ENCODE measurements around the gene GTF2IRD1.
"Not testable (repeated sequence)": the region's sequence is repeated elsewhere in the genome, so short reads cannot be mapped to it uniquely, and the experiment has no call there.

GTF2IRD1 gene

DNA sequence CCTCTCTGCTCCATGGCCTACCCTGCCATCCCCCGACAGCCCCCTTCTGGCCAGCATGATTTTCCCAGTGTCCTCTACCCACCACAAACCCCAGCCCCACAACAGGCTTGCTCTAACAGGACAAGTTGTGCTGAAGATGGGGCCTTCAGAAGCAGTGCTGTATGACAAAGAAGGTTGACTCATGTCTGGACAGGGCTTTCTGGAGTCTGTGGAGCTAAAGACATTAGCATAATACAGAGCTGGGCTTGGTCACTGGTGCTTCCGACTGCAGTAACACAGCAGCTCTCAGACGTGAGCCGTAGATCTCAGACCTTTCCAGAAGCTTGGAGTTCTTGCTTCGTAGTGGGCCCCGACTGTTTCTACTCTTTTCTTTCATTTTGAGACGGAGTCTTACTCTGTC lies 100.5 kb downstream of the GTF2IRD1 start:
- no peak overlapping the region for H3K4me3 ChIP-seq (ENCODE audit: low read depth, low read length)

DNA sequence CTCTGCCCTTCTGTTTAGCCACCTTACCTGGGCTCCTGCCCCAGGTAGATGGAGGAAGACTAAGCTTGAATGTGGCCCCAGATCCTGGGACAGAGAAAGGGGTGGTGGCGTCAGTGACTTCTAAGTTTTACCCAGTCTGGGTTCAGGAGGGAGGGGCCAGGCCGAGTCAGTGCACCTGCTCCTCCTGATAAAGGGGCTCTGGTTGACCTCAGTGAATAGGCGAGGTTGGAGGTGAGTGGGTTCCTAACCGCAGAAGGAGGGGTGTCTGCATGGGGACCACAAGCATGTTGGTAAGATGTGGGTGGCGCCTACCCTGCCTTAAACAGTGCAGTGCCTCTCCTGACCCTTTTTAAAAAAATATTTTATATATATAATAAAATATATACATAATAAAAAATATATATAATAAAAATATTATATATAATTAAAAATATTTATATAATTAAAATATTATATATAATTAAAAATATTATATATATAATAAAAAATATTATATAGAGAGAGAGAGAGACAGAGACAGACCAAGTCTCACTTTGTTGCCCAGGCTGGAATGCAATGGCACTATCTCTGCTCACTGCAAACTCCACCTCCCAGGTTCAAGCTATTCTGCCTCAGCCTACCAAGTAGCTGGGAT lies 106.5 kb downstream of the GTF2IRD1 start:
- TF ChIP-seq, protein P1, sequence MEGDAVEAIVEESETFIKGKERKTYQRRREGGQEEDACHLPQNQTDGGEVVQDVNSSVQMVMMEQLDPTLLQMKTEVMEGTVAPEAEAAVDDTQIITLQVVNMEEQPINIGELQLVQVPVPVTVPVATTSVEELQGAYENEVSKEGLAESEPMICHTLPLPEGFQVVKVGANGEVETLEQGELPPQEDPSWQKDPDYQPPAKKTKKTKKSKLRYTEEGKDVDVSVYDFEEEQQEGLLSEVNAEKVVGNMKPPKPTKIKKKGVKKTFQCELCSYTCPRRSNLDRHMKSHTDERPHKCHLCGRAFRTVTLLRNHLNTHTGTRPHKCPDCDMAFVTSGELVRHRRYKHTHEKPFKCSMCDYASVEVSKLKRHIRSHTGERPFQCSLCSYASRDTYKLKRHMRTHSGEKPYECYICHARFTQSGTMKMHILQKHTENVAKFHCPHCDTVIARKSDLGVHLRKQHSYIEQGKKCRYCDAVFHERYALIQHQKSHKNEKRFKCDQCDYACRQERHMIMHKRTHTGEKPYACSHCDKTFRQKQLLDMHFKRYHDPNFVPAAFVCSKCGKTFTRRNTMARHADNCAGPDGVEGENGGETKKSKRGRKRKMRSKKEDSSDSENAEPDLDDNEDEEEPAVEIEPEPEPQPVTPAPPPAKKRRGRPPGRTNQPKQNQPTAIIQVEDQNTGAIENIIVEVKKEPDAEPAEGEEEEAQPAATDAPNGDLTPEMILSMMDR (IDR thresholded peaks at IDR 0.05; ENCODE audit: low read depth, low read length, missing control alignments), result no peak
- H3K4me3 ChIP-seq (ENCODE audit: low read depth, low read length), result no peak overlapping the region
- no peak for DNase-seq (ENCODE audit: low read depth)

More for the DNA sequence above, 100.5 kb downstream of the GTF2IRD1 start:
- no peak for DNase-seq (ENCODE audit: low read depth)
- TF ChIP-seq, protein P1 (IDR thresholded peaks at IDR 0.05; ENCODE audit: low read depth, low read length, missing control alignments), result no peak

DNA sequence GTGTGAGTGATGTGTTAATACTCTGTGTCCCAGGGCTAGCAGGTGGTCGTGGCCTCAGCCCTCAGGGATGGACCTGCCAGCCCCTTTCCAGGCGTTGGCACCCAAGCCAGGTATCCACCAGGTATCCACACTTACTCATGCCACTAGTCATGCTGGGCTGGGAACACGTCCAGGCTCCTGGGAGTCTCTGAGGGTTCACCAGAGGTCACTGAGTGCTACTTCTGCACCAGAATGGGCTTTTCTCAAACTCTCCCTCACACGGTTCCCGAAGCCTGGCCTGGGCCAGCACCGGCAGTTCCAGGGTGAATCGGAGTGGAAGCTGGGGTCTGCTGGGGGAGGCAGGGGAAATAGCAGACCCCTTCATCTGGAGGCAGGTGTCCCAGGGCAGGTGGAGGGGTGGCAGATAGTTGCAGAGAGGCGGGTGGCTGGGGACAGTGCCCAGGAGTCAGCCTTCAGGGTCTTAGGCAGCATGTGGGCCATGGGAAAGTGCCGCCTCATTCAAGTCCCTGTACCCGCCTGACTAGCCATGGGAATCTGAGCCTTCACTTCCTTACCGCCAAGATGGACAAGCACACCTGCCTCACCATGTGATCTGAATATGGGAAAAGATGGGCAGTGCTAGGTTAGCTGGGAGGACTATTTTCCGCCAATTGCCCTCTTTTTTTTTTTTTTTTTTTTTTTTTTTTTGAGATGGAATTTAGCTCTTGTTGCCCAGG lies 108.3 kb downstream of the GTF2IRD1 start:
- no peak for DNase-seq (ENCODE audit: low read depth)
- no peak overlapping the region for H3K4me3 ChIP-seq (ENCODE audit: low read depth, low read length)
- TF ChIP-seq, protein P1 (IDR thresholded peaks at IDR 0.05; ENCODE audit: low read depth, low read length, missing control alignments), result no peak

DNA sequence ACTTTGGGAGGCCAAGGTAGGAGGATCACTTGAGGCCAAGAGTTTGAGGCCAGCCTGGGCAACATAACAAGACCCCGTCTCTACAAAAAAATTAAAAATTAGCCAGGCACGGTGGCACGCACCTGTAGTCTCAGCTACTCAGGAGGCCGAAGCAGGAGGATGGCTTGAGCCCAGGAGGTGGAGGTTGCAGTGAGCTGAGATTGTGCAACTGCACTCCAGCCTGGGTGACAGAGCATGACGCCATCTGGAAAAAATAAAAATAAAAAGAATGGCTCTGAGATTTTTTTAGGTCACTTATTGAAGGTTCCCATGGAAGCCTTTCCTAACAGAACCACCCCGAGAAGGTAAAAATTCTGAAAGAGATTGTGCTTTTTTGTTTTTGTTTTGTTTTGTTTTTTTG lies 109.9 kb downstream of the GTF2IRD1 start:
- DNase-seq (ENCODE audit: low read depth), result not testable (repeated sequence)

DNA sequence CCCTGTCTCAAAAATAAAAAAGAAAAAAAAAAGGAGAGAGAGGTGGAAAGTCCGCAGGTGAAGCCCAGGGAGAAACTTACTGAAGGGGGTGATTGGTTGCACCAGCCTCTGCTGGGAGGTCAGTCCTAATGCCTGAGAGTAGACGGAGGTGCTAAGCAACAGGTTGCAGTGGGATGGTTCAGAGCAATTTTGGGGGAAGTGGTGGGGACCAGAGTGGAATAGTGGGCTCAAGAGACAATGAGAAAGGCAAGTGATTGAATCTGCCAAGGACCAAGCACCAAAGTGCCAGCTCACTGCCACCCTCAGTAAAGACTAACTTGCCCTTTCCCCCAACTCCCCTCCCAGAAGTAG lies 113.6 kb downstream of the GTF2IRD1 start:
- no peak overlapping the region for H3K4me3 ChIP-seq (ENCODE audit: low read depth, low read length)
- TF ChIP-seq, protein P1 (IDR thresholded peaks at IDR 0.05; ENCODE audit: low read depth, low read length, missing control alignments), result no peak
- no peak for DNase-seq (ENCODE audit: low read depth)

More for the DNA sequence above, 109.9 kb downstream of the GTF2IRD1 start:
- not testable (repeated sequence) for H3K4me3 ChIP-seq (ENCODE audit: low read depth, low read length)

DNA sequence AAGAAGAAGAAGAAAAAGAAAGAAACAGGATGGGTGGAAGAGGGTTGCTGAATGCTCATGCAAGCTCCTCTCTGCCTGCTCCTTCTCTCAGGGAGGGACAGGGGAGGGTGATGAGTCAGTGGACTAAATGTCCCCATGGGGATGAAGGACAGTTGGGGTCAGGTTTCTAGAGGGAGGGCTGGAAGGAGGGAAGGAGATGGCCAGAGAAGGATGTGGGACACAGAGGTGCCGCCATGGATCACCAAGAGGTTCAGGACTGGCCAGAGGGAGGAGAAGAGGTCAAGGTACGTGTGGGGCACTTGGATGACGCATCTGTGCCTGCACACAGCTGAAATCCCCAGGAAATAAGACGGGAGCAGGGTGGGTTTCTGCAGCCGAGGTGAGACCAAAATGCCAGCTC lies 115.0 kb downstream of the GTF2IRD1 start:
- TF ChIP-seq, protein P1 (IDR thresholded peaks at IDR 0.05; ENCODE audit: low read depth, low read length, missing control alignments), result no peak
- no peak for DNase-seq (ENCODE audit: low read depth)
- H3K4me3 ChIP-seq (ENCODE audit: low read depth, low read length), result no peak overlapping the region

DNA sequence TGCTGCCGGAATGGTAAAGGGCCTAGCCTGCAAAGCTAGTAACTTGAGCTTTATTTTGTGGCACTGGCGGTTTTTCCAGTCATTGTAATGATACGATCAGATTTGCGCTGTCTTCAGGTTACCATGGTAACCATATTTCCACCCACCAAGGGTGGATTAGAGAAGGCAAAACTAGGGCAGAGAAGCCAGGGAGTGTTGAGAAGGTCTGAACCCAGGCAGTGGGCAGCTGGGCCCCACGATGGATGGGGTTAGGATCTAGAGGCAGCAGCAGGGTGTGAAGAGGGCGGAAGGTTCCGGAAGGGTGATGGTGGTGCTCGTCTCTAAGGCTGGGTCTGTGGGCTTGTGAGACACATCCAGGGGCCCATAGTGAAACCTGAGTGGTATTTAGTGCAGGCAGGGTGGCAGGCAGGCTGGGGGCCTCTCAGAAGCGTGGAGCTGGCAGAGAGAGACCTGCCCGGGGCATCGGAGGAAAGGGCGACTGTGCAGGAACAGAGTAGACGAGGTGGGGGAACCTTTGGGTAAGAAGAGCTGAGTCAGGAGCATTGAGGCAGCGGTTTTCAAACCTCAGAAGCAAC lies 115.9 kb downstream of the GTF2IRD1 start:
- H3K4me3 ChIP-seq (ENCODE audit: low read depth, low read length), result no peak overlapping the region
- DNase-seq (ENCODE audit: low read depth), result no peak
- TF ChIP-seq, protein P1 (IDR thresholded peaks at IDR 0.05; ENCODE audit: low read depth, low read length, missing control alignments), result no peak

Data from GM12864 (cell line).